T follicular helper cell (primary cell): Measurements from ENCODE around the gene ANKRD11.
"Not testable (repeated sequence)": the region's sequence is repeated elsewhere in the genome, so short reads cannot be mapped to it uniquely, and the experiment has no call there.

ENCODE experiments used
- DNase-seq: peaks from one replicate; pipeline ENCODE4 v3.0.0-alpha.2; 2020; ENCODE audit warnings: low read depth

ANKRD11 gene

DNA sequence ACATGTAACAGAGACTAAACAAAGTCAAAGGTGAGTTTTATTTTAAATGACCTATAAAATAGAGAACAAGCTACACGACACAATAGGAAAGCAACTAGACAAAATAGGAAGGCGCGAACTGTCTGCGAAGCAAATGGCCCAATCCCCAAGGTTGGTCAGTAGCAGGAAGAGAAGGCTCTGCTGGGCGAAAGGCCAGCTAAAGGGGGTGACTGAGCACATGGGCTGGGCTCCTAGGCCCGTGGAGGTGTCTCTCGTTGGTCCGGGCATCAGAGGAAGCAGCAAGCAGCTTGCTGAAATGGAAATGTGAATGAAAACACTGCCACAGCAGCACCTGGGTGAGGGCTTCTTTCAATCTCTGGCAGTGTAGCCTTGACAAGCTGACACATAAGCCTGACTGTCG lies 143.5 kb downstream of the ANKRD11 start:
- no peak for DNase-seq

DNA sequence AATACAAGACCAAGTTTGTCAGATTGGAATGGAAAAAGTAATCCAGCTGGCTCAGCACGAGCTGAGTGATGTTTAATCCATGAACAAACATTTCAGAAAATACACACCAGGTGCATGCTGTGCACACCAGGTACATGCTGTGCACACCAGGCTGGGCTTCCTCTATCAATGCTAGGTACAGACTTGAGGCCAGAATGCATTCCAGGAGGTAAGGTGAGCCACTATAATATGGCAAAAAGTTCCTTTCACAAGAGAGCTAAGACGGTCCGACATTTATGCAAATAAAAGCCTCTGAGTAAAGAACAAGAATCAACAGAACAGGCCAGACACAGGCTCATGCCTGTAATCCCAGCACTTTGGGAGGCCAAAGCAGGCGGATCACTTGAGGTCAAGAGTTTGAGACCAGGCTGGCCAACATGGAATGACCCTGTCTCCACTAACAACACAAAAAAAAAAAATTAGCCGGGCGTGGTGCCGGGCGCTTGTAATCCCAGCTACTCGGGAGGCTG lies 144.7 kb downstream of the ANKRD11 start:
- no peak for DNase-seq

- DNase-seq: no peak
These were observed 145.3 kb downstream of the ANKRD11 start for GRCh38 chr16:89344846-89345611.

GRCh38 chr16:89344458-89344834 lies 145.9 kb downstream of the ANKRD11 start:
- DNase-seq: no peak

GRCh38 chr16:89343501-89344457 lies 146.6 kb downstream of the ANKRD11 start:
- DNase-seq: no peak

- no peak for DNase-seq
These were observed 148.4 kb downstream of the ANKRD11 start for GRCh38 chr16:89341697-89342694.

DNA sequence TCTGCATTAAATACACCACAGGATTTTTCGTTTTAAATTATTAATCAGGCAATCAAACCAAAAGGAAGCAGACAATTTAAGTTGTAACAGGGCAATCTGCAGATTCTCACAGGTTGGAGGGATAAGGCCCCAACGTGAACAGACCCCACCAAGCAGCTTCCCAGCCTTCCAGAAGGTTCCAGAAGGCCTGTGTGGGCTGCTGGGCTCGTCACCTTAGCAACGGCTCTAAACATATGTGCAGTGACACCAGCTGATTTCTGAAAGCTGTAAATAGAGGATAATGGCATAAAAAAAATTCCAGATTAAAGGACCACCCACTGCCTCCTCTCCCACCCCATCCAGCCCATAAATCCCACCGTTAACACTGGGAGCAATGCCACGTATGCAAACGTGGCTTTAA lies 149.1 kb downstream of the ANKRD11 start:
- no peak for DNase-seq

DNA sequence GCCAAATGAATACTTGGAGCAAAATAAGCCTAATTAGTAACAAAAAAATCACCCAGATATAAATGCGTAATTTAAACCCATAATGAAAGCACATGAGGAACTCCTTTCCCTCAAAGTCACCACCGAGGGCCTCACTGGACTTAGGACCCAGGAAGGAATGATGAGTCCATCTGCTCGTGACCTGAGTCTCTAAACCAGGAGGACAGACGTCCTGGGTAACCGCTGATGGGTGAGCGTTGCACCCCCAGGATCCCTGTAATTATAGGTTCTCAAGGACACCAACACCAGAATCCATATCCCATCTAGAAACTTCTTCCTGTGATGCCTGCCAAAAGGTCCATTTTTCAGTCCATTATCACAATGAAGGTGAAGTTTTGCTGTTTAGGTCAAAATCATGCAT lies 151.5 kb downstream of the ANKRD11 start:
- DNase-seq: no peak

GRCh38 chr16:89337965-89338364 lies 152.4 kb downstream of the ANKRD11 start:
- no peak for DNase-seq

- no peak for DNase-seq
These were observed 154.4 kb downstream of the ANKRD11 start for GRCh38 chr16:89335803-89336485.

DNA sequence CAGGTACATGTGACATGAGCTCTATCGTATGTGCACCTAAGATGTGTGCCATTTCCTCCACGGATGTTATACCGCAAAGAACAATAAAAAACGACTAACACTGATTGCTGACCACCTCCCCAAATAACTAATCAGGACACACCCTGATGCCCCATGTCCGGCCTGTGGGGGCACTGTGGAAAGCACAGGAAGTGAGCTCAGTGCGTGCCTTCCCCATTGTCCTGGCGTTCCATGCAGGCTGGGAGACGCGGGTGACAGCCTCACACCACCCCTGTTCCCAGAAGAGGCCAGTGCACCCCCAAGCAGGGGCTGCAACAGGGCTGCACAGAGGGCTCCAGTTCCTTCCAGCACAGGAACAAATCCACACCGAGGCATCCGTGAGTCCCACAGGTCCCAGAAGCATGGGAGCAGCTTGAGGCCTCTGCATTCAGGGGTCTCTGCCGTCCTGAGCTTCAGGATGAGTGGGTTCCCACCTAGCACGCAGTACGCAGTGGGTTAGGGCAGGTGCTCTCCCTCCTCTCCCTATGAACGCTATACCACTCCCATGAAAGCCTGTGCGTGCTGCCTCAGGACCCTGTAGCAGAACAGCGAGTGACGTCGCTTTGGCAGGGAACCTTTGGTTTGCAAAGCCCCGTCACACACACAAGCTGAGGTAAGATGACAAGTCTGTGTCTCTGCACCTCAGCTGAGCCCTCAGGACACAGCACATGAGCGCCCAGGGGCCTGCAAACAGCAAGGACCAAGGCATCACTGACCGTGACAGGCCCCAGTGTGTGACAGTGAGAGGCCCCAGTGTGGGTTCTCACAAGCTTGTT lies 155.2 kb downstream of the ANKRD11 start:
- DNase-seq: no peak

- no peak for DNase-seq
These were observed 155.9 kb downstream of the ANKRD11 start for GRCh38 chr16:89334461-89334860.

DNA sequence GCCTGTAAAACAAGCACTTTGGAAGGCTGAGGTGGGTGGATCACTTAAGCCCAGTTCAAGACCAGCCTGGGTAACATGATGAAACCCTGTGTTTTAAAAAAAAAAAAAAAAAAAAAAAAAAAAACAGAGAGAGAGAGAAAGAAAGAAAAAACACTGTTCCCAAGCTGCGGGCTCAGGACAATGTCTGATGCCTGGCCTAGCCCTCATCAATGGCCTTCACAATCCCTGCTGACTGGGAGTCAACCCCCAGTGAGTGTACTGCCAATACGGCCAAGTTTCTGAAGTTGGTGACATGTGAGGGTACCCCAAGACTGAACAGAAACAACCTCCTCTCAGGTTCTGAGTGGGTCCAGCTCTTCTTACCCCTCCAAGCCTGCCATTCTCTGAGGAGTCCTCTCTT lies 156.3 kb downstream of the ANKRD11 start:
- DNase-seq: no peak

- not testable (repeated sequence) for DNase-seq
These were observed 156.9 kb downstream of the ANKRD11 start for GRCh38 chr16:89333401-89334001.

- DNase-seq: no peak
These were observed 157.5 kb downstream of the ANKRD11 start for GRCh38 chr16:89332902-89333245.

DNA sequence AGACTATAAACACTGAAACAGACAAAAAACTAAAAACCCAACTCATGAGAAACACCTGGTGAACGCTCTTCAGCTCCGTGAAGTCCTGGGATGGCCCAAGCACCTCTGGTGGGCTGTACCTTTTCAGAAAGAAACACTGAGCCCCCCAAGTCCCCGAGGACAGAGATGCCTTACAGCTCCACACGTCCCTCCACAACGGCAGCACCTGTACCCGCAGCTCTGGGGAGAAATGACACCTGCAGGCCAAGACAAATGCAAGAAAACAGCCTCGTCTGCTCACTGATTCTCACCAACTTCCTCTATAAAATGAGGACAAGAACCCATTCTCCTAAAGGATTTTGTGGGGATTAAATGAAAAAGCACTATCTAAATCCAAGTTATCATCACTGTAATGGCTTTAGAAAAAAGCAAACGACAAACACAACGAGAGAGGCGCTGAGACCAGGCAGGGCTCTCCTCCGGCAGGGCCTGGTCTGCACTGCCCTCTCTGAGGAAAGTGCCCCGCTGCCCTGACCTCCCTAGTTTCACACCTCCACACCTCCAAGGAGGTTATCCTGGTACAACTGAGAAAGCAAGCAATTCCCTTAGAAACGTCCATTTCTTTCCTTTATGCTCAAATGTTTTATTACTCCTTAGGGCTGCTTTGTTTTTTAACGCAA lies 158.0 kb downstream of the ANKRD11 start:
- DNase-seq: no peak

DNA sequence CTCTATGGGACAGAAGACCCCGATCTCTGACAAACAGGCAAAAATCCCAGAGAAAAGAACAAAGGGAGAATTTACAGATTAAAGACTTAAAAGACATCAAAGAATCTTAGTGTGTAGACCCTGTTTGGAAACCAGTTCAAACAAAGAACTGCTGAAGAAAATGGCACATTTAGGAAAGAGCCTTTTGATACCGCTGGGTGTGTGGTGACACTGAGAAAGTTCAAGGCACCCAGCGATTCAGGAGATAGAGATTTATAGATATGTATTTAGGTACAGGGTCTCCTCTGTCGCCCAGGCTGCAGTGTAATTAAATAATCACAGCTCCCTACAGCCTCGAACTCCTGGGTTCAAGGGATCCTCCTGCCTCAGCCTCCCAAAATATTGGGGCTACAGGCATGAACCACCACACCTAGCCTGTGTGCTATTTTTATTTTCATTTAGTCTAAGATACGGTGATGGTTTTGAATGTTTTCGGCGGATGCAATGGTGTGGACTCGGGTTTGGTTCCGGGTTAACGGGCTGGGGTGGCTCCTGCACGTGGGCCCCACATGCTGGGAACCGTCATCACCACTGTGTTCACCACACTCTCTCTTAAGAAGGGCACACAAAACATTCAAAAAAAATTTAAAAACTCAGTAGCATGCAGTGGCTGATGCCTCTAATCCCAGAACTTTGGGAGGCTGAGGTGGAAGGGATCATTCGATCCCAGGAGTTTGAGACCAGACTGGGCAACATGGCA lies 158.8 kb downstream of the ANKRD11 start:
- no peak for DNase-seq

GRCh38 chr16:89330177-89330856 lies 160.0 kb downstream of the ANKRD11 start:
- peak; percentile 26 for DNase-seq
